K562 (cell line): ENCODE measurements around the gene EPB41L4B. TPM values are rescaled to one million over a fixed set of nuclear protein-coding genes. Genes with fewer than 3 reads are reported as not detected.

Experiments used
- ATAC-seq: fragments of 200-7000 bp; cut with Tn5 transposase; 3 replicates; pipeline ENCODE4 v1.9.1; 2020; ENCODE audit warnings: moderate library complexity
- BruUV-seq: library from RNA; stranded (reverse); fragments of 400-500 nt; replicated peaks from 2 replicates; lab custom pipeline; 2021; lab: Mats Ljungman, UMichigan
- CTCF ChIA-PET: fragments of 300-600 bp; formaldehyde crosslinking; extraction: SDS; loops from one replicate; lab custom pipeline; 2021; ENCODE audit warnings: low intra/inter-chr PET ratio; lab: Yijun Ruan, JAX
- POLR2A ChIA-PET: fragments of 300-600, 350-650 bp; sonication (Branson Sonifier 250); formaldehyde crosslinking; extraction: SDS; loops from one replicate; lab custom pipeline; 2021; ENCODE audit warnings: antibody characterized with exemption, inconsistent platforms; lab: Yijun Ruan, JAX
- DNase-seq, 4 experiments: peaks; one replicate each; pipeline versions ENCODE4 v3.0.0 to v3.0.0-alpha.2; 2011 to 2018; ENCODE audit warnings: low spot score in 3 of 4, mixed read lengths in 3 of 4; ENCODE audit errors: extremely low read depth in 1 of 4
- FAIRE-seq: peaks from 2 replicates; lab custom pipeline; 2011; peaks lifted over from hg19 to GRCh38; lab: Jason Lieb, UNC
- H2AFZ ChIP-seq: 2 replicates; pipeline ENCODE4 v1.6.0; 2011; ENCODE audit warnings: low read depth, low read length, control low read depth, inconsistent platforms
- H3K27ac ChIP-seq: fragments of 200-600 bp; 3 replicates; pipeline ENCODE4 v1.8.0; 2011; ENCODE audit warnings: low read depth, mild to moderate bottlenecking, control low read depth, inconsistent platforms, low read length, moderate library complexity, mixed read lengths; ENCODE audit errors: extremely low read depth
- H3K27me3 ChIP-seq, 2 experiments: fragments of 300-600 bp in 1 of 2; 2 replicates in 1 of 2; 3 replicates in 1 of 2; pipeline versions ENCODE4 v1.6.0 to v1.8.0; 2011; ENCODE audit warnings: inconsistent platforms in 2 of 2, low read length in 2 of 2, mild to moderate bottlenecking in 1 of 2, mixed read lengths in 1 of 2, moderate library complexity in 1 of 2; ENCODE audit not compliant: control insufficient read depth in 2 of 2, insufficient read depth in 2 of 2
- H3K36me3 ChIP-seq: fragments of 300-600 bp; 3 replicates; pipeline ENCODE4 v1.8.0; 2011; ENCODE audit warnings: mild to moderate bottlenecking, low read length, inconsistent platforms; ENCODE audit not compliant: control insufficient read depth, insufficient read depth
- H3K4me1 ChIP-seq, 2 experiments: fragments of 200-600 bp in 1 of 2; replicated peaks in 1 of 2; 2 replicates in 1 of 2; 3 replicates in 1 of 2; pipeline versions ENCODE4 v1.5.1 to v1.8.0; 2011; ENCODE audit warnings: inconsistent platforms in 2 of 2, low read length in 2 of 2, mild to moderate bottlenecking in 1 of 2, mixed read lengths in 1 of 2, moderate library complexity in 1 of 2; ENCODE audit not compliant: control insufficient read depth in 2 of 2, insufficient read depth in 2 of 2
- H3K4me2 ChIP-seq: 2 replicates; pipeline ENCODE4 v1.6.1; 2011; ENCODE audit warnings: low read length, control low read depth, inconsistent platforms, mixed read lengths; ENCODE audit not compliant: insufficient read depth
- H3K4me3 ChIP-seq: fragments of 200-600 bp; sonication (generic), shearing (Covaris generic); 2 replicates; pipeline ENCODE4 v1.5.1; 2016; ENCODE audit warnings: control low read depth, inconsistent platforms
- H3K79me2 ChIP-seq: fragments of 200-600 bp; 3 replicates; pipeline ENCODE4 v1.8.0; 2011; ENCODE audit warnings: low read length, inconsistent platforms; ENCODE audit not compliant: control insufficient read depth, insufficient read depth
- H3K9ac ChIP-seq, 2 experiments: 2 replicates each; pipeline versions ENCODE4 v1.6.0 to v1.6.1; 2011; ENCODE audit warnings: low read depth in 2 of 2, low read length in 2 of 2, control low read depth in 1 of 2, inconsistent platforms in 1 of 2, mild to moderate bottlenecking in 1 of 2, mixed read lengths in 1 of 2; ENCODE audit not compliant: insufficient read depth in 1 of 2
- H3K9me1 ChIP-seq: one replicate; pipeline ENCODE4 v1.6.0; 2011; ENCODE audit warnings: inconsistent platforms, mild to moderate bottlenecking, low read length, moderate library complexity; ENCODE audit not compliant: control insufficient read depth, insufficient read depth
- H3K9me3 ChIP-seq: replicated peaks from 2 replicates; pipeline ENCODE4 v1.5.1; 2011; ENCODE audit warnings: low read depth, low read length, inconsistent platforms; ENCODE audit not compliant: control insufficient read depth, insufficient read depth
- H4K20me1 ChIP-seq: replicated peaks from 2 replicates; pipeline ENCODE4 v1.6.1; 2011; ENCODE audit warnings: low read length, inconsistent platforms, mixed read lengths; ENCODE audit not compliant: control insufficient read depth, insufficient read depth
- NFE2L1 ChIP-seq: fragments of 450-650 bp; IDR thresholded peaks from 2 replicates; pipeline ENCODE4 v1.6.1; 2016; ENCODE audit warnings: missing genetic modification characterization, low read depth, mild to moderate bottlenecking, missing compliant biosample characterization, moderate library complexity, borderline replicate concordance
- PHF8 ChIP-seq: fragments of 200-600 bp; sonication (generic); IDR thresholded peaks from 2 replicates; pipeline ENCODE4 v1.6.1; 2012; ENCODE audit warnings: mixed run types, mild to moderate bottlenecking, inconsistent platforms, low read length, moderate library complexity, borderline replicate concordance
- RBM25 ChIP-seq: fragments of 200-400 bp; formaldehyde crosslinking; IDR thresholded peaks from 2 replicates; pipeline ENCODE4 v1.6.1; 2018; ENCODE audit warnings: low read length, low read depth, moderate library complexity; ENCODE audit not compliant: severe bottlenecking
- SETDB1 ChIP-seq: IDR thresholded peaks from one replicate; pipeline ENCODE4 v1.6.1; 2012; ENCODE audit warnings: low read length, control low read depth, inconsistent platforms
- TCF15 ChIP-seq: fragments of 250-450 bp; sonication (Bioruptor Pico); IDR thresholded peaks from 2 replicates; pipeline ENCODE4 v1.8.0; 2022; ENCODE audit warnings: moderate library complexity, mild to moderate bottlenecking, inconsistent platforms
- ZBTB17 ChIP-seq: fragments of 450-650 bp; formaldehyde crosslinking; IDR thresholded peaks from 2 replicates; pipeline ENCODE4 v1.4.0; 2020; ENCODE audit warnings: mild to moderate bottlenecking
- ZFP30 ChIP-seq: fragments of 250-450 bp; sonication (Bioruptor Pico); IDR thresholded peaks from 2 replicates; pipeline ENCODE4 v1.8.0; 2022; ENCODE audit warnings: moderate library complexity, mild to moderate bottlenecking, inconsistent platforms, borderline replicate concordance
- WGBS: fragments of 100-300 bp; shearing (Covaris generic); methylation state at CpG from one replicate; pipeline ENCODE4 v1.1.6; 2016; ENCODE audit warnings: low coverage, mixed read lengths; ENCODE audit not compliant: insufficient coverage; ENCODE audit errors: missing lambda C conversion rate; 5-methylcytosine and 5-hydroxymethylcytosine counted together
- in situ Hi-C: fragments of 300-500 bp; cut with MboI; formaldehyde crosslinking; loops from 4 replicates; pipeline ENCODE4 v1.15.0; 2018; ENCODE audit warnings: inconsistent platforms, mixed read lengths
- intact Hi-C: fragments of 100-400 bp; cut with micrococcal nuclease; formaldehyde crosslinking; loops from 2 replicates; pipeline ENCODE4 v1.14.2; 2022
- polyA plus RNA-seq, 8 experiments: library from polyadenylated mRNA; depleted of rRNA in 4 of 8; stranded (reverse) in 5 of 8; unstranded in 3 of 8; fragments of >200 nt; fragmentation: Nextera tagmentation in 2 of 8; fragmentation: Illumina TruSeq in 1 of 8; extraction: Ambion mirVana in 2 of 8; extraction: Trizol in 1 of 8; gene quantifications; 2 replicates each; pipeline versions ENCODE4 v1.2.1 to v1.2.3, GENCODE V29; 2011 to 2014; ENCODE audit warnings: inconsistent platforms in 1 of 8, missing spikeins in 1 of 8
- total RNA-seq, 7 experiments: library from RNA; depleted of rRNA in 6 of 7; stranded (reverse); fragments of >200 nt in 6 of 7; fragmentation: Illumina TruSeq in 2 of 7; extraction: Trizol in 2 of 7; gene quantifications; 2 replicates each; pipeline versions ENCODE4 v1.2.1 to v1.2.3, GENCODE V29; 2011 to 2021; ENCODE audit warnings: low replicate concordance in 1 of 7

The EPB41L4B gene
- total and polyA plus RNA-seq, 9 of the 15 experiments (the other 6 are each of a cell fraction or from before 2014, with no cell fraction given): 0.09 to 0.38 (median 0.21) TPM

DNA sequence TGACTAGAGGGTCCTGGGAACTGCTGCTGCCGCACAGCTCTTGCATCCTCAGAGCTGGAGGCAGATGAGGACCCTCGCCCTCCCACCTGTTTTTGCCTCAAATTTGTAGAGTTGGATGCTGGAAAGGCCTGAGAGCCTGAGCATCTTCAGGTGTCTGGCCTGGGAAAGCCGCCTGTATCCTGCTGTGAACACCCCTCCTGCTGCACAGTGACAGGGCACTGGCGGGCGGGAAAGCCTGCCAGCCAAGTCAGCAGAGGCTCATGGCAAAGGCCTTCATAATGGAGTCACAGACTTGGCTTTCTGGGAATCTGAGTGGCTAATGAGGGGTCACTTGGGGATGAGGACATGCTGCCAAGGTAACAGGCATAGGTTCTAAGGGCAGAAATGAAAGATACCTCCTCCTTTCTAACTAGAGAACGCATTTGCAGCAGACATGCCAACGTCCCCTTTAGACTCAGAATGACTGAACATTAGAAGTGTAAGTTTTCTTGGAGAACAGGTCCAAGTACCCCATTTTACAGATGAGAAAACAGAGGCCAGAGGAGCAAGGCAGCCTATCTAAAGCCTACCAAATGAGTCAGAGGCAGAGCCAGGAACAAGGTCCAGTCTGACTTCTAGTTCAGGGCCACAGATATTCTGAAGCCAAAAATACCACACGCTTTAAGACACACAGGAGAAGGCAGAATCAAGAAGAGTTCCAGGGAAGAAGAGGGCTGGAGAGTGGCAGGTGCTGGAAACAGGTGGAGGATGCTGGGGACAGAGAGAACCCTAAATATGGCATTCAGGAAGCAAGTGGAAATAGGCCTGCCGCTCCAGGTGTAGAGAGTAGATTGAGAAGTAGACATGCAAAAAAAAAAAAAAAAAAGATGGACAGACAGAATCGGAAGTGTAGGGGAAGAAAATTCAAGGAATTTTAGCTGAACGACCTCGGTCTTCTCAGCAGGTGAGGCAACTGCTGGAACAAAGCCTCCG lies 44.1 kb downstream of the EPB41L4B start:
- Histone ChIP-seq H3K9ac (peak overlapping the region in 1 of 2 experiments; percentile 36; a peak in 1 of 4 replicates), H3K27me3 (peaks cover 8 to 49% of the 10 kb centered on the region in 2 experiments; a peak in 4 of 5 replicates), H2AFZ (no peak overlapping the region), H3K9me1 (no peaks in the 10 kb centered on the region), H3K27ac (no peak overlapping the region), H3K4me1 (peaks cover 0 to 3% of the 10 kb centered on the region in 2 experiments; a peak in 1 of 5 replicates), H3K36me3 (no peaks in the 10 kb centered on the region), H3K79me2 (no peaks in the 10 kb centered on the region), H4K20me1 (no peaks in the 10 kb centered on the region), H3K9me3 (no peaks in the 10 kb centered on the region), H3K4me3 (no peak overlapping the region), H3K4me2 (no peak overlapping the region)
- WGBS: under 1% methylated on average over 11 of the region's 13 CpGs
- ATAC-seq (no peak), FAIRE-seq (no peak), DNase-seq (no peak)
- POLR2A ChIA-PET: no interaction called here
- TF ChIP-seq SETDB1 (no peak), ZFP30 (no peak), TCF15 (CRISPR knock-in tag) (no peak), PHF8 (no peak), ZBTB17 (CRISPR knock-in tag) (no peak), RBM25 (peak; percentile 74), NFE2L1 (tag) (no peak)
- in situ Hi-C loops: no loop called here
- BruUV-seq: no TSS peak
- CTCF ChIA-PET: no interaction called here
- intact Hi-C loops: loop anchor here (10.0 kb wide), 1 partner anchor 62 kb away; no protein-coding TSS in a partner anchor
